HG02588 (cell line): ENCODE measurements around the gene FAM72D.
"Not testable (repeated sequence)": the region's sequence is repeated elsewhere in the genome, so short reads cannot be mapped to it uniquely, and the experiment has no call there.

ENCODE experiments used
- ATAC-seq: cut with Tn5 transposase; IDR thresholded peaks from one replicate; pipeline ENCODE4 v1.9.1; 2021; ENCODE audit warnings: mild to moderate bottlenecking, moderate library complexity; ENCODE audit not compliant: unreplicated experiment

The FAM72D gene

DNA sequence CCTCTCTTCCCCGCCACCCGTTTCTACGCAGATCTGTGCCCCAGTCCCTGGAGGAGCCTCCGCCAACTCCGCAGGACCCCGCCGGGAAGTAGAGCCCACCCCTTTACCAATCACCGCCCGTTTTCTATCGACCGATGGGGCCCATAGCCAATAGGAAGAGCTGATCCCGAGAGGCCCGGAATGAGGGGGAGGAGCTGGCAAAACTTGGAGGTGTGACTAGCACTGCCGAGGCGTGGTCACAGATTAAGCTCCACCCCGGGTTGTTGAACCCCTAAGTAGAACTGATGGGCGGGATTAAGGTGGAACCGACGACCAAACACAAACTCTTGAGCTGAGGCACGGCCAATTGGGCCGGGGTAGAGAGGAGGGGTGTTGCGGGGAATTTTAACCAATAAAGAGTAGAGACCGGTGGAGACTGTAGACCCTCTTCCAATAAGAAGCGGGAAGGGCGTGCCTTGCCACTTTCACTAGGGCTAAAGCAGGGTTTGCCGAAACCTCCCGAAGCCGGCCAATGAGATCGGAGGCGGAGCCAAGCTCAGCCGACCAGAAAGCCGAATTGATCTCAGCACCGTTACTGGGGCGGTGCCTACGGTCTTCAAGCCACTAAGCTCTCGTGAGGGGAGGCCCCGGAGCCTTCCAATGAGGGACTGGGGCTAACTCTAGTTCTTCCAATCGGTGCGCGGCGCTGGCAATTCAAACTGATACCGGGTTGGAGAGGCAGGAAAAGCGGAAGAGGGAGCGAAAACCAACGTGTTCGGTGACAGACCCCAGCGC, at the start of gene FAM72D, which contains the start of gene SRGAP2B:
FAM72D (plus strand) TSS at position 691 of the 774 bp plus-strand sequence. CDS start 874 bp downstream, outside the sequence.
SRGAP2B (minus strand) TSS at position 45 of the 774 bp plus-strand sequence. CDS start 2,427 bp downstream, outside the sequence.
- ATAC-seq, result peak; percentile 82

DNA sequence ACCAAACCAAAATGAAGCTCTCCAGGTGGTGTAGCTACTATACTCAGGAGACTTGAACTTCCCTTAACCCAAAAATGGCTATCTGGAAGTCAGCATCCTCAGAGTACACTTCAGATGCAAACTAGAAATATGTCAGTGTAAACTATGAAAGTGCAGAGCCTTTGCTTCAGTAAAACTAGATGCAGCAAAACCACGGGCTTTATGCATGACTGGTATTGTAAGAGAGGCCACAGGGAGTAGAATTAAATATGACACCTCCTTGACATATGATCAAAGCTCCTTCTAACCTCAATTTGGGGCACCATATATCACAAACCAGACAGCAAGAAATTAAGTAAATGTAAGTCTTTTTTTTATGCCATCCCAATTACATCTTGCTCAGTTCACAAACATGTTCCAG, 48.2 kb upstream of the FAM72D start:
- ATAC-seq, result not testable (repeated sequence)

DNA sequence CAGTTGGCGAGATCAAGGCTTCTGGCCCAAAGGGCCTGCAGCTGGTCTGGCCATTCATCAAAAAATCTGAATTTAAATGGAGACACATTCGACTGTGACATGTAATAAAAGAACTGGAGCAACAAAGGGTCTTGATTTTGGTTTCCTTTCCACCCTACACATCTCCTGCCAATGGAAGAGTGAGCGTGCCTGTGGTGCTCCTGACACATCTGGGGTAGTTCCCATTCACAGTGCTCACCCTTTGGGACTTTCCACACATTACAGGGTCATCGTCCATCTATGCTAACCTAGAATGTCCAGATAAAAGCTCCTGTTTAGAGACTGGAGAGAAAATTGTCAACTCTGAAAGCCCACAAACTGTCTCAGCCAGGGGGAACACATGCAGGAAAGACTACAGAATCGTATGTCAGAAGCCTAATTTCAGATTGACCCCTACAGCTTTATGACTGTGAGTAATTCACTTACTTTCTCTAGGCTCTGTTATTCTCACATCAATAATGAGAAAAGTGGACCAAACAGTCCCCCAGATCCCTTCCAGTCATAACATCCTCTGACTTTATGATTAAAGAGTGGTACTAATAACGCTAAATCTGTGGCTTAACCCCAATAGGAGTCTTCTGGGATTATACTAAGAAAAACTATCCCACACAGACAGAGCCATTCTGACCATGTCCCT, 47.5 kb upstream of the FAM72D start:
- not testable (repeated sequence) for ATAC-seq

DNA sequence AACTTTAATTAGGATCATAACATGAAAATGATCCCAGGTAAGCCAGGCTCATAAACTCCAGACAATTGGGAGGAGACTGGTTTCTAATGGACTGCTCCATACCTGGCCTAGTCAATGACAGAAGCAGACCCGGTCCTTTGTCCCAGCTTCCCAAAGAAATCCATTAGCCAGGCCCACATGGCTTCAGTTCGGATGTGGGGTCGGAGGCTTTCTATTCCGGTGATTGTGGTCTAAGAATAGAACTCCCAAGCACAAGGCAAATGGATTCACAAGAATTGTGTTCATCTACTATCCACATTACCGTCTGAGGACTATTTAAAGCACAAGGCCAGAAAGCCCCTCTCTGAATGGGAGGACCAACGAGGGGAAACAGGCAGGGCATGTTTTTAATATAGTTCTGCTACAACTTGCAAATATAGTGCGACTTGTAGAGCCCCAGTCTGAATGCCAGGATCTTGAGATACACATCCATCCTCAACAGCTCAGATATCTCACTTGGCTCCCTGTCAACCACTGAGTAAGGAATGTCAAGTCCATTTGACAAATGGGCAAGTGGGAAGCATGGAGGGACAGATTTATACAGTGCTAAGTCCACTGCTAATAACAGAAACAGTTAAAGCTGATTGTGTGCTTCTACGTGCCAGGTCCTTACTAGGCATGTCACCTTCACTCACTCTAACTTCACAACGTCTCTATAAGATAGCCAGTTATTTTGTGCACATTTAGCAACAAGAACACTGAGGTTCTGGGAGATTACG, 43.6 kb upstream of the FAM72D start:
- not testable (repeated sequence) for ATAC-seq

DNA sequence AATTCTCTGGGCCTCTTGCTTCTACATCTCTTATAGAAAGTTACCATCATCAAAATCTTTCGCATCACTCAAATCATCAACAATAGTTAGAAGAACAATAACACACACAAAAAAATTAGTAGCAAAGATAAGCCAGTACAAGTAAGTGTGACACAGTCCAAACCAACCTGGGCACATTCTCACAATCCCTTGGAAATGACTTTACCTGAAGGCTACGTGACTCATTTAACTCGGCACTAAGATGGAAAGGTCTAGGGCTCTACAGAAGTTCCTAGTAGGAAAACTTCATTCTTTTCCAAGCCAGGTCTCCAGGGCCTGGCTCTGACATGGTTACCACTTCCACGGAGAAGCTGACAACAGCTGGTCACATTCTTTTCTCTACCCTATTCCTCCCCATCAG, 42.3 kb upstream of the FAM72D start:
- not testable (repeated sequence) for ATAC-seq

DNA sequence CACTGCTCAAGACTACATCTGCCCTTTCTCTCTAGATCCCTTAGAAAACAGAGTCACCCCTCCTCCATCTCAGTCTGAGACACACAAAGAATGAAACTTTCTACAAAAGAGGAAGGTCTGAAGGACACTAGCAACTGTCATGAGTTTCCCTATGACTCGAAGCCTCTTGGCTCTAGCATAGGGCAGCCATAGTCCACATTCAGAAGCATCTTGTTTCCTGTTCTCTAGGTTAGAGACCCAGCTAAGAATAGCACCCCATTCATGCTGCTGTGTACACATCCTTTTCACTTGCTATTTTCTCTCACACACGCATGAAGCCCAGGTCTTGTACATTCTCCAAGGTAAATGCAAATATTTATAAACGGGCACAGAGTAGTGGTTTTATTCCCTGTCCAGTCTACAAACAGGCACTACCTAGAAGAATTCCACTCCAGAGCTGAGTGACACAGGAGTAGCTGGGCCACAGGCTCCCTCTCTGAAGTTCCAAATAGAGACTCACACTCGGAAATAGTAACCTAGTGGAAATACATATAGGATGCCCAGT, 40.5 kb upstream of the FAM72D start:
- ATAC-seq, result peak; percentile 97

DNA sequence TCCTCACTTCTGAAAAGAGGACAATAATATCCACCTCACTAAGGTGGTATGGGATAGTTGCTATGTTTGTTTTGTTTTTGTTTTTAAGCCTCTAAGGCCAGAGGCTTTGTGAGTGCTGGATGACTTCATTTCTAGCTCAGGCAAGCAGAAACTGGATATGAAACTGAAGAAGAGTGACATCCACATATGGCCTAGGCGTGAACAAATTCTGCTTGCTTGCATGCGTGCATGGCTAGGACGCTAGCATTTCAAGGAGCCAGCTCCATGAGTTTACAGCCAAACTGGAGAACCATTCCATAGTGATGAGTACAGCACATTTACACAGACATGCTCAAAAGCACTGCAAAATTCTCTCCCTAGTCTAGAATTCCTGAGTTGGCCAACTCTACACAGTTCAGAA, 37.6 kb upstream of the FAM72D start:
- peak; percentile 36 for ATAC-seq

DNA sequence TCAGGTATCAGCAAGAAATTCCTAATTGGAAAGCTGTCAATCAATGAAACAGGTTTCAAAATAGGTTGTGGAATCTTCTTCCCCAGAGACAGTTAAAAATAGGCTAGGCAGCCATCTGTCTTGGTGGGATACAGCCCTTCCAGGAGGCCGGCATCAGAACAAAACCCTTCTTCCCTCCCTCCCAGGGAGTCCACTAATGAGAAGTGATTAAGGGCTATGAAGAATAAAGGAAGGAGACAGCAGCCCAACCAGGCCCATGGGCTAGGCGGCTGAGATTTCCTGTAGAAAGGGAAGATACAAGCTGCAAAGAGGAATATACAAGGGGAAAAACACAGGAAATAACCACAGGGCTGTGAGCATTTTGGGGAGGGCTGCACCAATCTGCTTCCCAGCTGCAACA, 32.5 kb upstream of the FAM72D start:
- ATAC-seq, result not testable (repeated sequence)

DNA sequence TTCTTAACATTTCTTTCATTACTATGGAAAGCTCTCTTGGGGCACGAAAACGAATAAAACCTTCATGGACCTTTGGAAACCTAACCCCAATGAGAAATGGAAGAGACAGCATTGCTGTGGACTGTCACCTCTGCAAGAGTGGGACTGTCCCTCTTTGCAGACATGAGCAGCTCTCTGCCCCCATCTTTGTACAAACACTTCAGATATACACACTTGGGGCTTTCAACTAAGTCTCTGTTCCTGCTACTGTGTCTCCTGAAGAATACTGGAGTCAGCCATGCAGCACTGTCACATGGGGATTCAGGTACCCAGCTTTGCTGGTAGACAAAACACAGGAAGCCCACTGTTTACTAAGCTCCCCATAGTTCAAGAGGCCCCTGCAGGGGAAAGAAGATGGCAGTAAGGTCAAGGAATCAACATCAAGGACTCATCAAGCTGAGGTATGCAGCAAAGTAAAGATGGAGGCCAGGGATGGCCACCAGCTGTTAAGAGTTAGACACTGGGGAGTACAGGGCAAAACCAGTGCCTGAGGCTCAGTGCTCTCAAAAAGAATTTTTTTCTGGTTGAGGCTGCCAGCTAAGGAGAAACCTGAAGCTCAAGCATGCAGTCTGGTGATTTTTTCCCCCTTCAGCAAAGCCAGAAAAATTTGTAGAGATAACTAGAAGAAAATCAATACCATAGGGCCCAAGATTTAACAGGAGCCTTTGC, 31.7 kb upstream of the FAM72D start:
- ATAC-seq, result not testable (repeated sequence)

DNA sequence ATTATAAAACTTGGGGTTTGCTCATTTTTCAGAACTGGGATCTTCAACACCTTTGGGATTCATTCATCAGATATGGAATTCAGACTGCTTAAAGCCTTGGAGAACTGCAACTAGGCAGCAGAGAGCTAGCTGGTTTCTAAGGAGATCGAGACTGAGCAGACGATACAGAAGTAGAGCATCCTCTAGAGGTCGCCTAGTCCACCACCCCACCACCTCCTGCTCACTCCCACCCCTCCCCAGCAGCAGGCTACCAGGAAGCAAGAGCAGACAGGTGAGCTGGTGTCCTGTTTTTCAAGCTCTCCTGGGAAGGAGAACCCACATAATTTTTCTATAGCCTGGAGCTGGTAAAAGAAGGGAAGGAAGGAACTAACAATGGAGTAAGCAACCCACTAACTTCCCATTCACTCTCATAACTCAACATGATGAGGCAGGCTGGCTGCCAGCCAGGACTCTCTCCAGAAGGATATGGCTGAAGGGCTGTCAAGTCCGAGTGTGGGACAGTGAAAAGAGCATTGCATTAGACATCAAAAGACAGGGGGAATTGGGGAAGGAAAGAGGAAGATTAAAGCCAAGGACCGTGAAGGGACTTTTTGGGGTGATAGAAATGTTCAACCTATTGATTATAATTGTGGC, 30.5 kb upstream of the FAM72D start:
- not testable (repeated sequence) for ATAC-seq

DNA sequence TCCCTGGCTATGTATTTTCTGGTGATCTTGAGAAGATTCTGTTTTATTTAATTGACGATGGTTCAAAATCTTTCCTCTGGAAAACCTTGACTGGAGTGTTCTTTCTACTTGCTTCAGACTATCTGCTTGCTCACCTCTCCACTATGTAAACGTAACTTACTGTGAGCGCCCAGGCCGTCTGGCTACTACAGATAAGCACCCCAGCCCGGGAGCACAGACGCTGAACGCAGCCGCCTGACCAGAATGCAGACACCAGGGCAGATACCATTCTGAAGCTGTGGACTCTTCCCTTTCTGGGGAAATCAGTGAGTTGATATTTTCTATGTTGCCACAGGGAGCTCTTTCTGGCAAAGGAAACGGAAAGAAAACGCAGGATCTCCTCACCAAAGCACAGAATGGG, 29.3 kb upstream of the FAM72D start:
- ATAC-seq, result not testable (repeated sequence)

DNA sequence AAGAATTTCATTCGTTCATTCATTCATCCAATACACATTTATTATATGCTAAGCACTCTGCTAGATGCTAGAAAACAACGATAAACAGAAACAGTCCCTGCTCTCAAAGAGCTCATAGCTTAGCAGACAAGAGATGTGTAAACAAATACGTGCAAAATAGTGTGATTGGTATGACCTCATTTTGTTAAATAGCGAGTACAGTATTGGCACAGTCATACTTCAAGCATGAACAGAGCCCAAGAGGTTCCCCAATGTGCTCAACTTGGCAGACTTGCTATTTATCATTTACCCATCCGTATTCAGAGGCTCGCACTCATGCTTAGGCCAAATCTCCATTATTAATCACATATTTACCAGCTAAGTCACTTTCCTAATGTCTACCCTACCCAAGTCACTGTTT, 24.2 kb upstream of the FAM72D start:
- ATAC-seq, result not testable (repeated sequence)

DNA sequence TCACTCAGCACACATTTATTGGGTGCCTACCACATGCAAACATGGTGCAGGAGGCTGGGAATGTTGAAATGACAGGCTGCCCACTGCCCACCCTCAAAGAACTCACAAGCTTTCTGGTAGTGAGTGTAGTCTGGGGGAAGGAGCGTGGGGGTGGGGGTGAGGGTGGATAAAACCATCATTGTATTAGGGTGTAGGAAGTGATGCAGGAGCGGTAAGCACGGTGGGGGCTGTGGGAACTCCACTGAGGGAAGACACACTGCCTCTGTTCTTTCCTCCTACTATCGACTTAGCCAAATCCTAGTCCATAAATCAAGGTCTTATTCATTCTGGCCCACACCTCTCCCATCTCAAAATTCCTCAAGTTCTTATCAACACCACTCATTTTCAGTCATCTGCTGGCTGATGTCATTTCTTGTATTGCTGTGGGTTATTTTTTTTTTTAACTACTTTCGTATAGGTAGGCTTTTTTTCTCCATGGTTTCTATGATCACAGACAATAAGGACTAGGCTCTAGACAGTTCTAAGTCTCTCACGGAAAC, 21.7 kb upstream of the FAM72D start:
- ATAC-seq, result not testable (repeated sequence)

DNA sequence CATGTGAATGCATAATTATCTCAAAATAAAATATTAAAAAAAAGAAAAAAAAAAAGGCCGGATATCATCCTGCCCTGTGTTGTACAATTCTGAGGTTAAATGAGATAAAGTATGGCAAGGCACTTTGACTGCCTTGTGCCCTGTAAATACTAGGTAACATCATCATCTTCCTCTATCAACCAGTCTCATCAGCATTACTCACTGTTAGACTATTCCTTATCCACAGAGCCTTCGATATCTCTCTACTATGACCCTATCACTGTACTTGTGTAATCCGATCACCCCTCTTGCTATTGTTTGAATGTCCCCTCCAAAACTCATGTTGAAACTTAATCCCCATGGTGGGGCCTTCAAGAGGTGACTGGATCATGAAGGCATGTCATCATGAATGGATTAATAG, 18.9 kb upstream of the FAM72D start:
- not testable (repeated sequence) for ATAC-seq

DNA sequence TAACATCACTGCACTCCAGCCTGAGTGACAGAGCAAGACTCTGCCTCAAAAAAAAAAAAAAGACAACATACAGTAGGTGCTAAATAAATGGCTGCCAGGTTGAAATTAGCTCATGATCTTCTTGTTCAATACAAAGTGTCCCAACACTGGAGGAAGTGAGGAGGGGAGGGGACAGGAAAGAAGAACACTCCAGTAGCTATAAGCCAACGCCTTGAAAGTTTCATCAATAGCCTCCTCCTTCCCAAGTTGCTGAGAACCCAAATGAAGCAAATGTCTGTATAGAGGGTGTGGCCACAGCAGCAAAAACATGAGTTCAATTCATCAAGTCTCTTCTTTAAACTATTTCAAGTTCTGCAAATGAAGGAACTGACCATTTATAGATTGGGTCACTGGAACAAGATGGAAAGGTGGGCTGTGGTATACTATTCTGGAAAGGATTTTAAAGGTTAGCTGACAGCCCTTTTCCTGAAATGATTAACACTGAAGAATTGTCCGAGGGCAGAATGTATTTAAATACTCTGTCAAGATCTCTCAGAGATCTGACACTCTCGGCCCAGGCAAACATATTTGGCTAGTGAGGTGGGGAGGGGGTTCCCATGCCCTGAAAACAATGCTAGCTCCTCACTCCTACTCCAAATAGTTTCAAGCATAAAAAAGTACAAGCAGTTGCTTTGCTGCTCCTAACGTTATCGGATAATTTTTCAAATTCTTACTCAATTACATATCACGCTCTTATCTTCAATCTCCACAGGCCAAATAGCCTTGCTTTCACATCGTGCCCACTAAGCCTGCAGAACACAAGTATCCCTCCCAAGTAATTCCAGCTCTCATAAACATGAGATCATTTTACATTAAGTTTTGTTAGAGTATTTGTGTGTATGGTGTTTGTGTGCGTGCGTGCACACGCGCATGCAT, 17.6 kb upstream of the FAM72D start:
- ATAC-seq, result not testable (repeated sequence)

DNA sequence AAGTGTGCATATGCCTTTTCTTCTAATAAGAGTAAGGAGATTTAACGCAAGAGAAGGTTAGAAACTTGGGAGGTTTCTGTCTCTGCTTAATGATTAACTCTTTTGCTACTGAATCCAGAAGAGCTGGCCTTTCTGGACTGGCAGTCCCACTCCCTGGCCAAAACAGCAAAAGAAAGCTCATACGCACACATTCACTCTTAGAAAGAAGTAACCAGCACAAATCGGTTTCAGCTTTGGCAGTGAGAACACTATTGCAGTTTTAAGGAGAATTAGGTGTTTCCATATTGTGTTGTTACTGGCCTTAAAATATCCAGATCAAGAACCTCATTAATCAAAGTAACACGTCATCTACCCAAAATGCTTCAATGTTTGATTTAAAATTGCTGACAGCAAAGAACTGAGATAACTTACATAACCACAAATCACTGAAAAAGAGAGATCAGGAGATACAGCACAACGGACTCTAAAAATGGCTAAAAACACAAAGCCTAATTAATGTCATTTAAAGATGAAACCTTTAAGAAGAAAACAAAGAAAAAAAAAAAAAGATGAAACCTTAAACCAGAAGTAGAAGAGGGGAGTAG, 16.9 kb upstream of the FAM72D start:
- not testable (repeated sequence) for ATAC-seq

DNA sequence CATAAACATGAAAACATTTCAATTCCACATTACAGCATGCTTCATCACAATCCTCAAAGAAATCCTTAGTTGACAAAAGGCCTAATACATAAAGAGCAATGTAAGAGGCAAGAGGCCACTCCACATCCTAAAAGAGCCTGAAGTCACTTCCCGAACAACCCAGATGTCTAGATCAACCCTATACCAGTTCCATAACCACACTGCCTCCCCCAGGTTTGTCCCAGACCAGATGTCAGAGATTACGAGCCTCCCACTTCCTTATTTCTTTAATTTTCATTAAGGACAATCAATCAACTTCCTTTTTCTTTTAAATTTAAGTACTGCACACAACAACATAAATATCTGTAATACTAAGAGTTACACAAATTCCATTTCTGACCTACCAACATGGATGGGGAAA, 16.0 kb upstream of the FAM72D start:
- not testable (repeated sequence) for ATAC-seq

DNA sequence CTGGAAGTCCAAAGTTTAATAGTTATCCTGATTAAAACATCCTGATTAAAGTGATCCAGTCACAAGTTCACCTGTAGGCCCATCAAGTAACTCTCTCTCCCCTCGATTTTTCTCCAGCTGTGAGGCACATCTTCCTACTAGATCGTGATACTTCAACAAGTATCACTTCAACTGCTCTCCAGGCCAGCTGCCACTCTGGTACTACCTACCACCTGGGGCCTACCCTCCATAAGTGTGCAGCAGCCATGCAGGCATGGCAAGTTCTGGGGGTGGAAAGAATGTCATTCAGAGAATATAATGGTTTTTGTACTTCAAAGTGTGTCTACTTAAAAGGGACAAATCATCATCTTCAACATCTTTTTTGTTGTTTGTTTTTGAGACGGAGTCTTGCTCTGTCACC, 15.6 kb upstream of the FAM72D start:
- not testable (repeated sequence) for ATAC-seq
